A549 (cell line): ENCODE measurements around the gene MAP3K1. TPM values are rescaled to one million over a fixed set of nuclear protein-coding genes. Genes with fewer than 3 reads are reported as not detected.

Experiments used
- ATAC-seq, 2 experiments: fragments of 200-7000 bp in 1 of 2; fragments of >200 bp in 1 of 2; cut with Nextera tagmentation in 1 of 2; cut with Tn5 transposase in 1 of 2; 3 replicates each; pipeline versions ENCODE4 v1.8.0 to v1.9.1; 2018 to 2020; ENCODE audit warnings: mild to moderate bottlenecking in 1 of 2, moderate library complexity in 1 of 2
- CTCF ChIA-PET: fragments of 300-600 bp; sonication (Branson Sonifier 250); formaldehyde crosslinking; extraction: SDS; loops from one replicate; lab custom pipeline; 2021; ENCODE audit warnings: antibody characterized with exemption, inconsistent platforms; lab: Yijun Ruan, JAX
- POLR2A ChIA-PET: fragments of 350-600 bp; formaldehyde crosslinking; extraction: SDS; loops from one replicate; lab custom pipeline; 2021; ENCODE audit warnings: antibody characterized with exemption, inconsistent platforms; lab: Yijun Ruan, JAX
- DNase-seq, 2 experiments: peaks; one replicate each; pipeline versions ENCODE4 v3.0.0 to v3.0.0-alpha.2; 2011 to 2016; ENCODE audit warnings: low read depth in 1 of 2, low spot score in 1 of 2
- FAIRE-seq: peaks from 2 replicates; lab custom pipeline; 2011; peaks lifted over from hg19 to GRCh38; lab: Jason Lieb, UNC
- H3K27ac ChIP-seq, 2 experiments: fragments of >200 bp; sonication (Bioruptor Twin); formaldehyde crosslinking; 3 replicates each; pipeline ENCODE4 v1.5.1; 2016 to 2017
- H3K4me1 ChIP-seq: fragments of >200 bp; sonication (Bioruptor Twin); formaldehyde crosslinking; 3 replicates; pipeline ENCODE4 v1.6.1; 2016
- H3K4me2 ChIP-seq: fragments of >200 bp; sonication (Bioruptor Twin); formaldehyde crosslinking; 3 replicates; pipeline ENCODE4 v1.6.1; 2016
- H3K4me3 ChIP-seq: fragments of >200 bp; sonication (Bioruptor Twin); formaldehyde crosslinking; 3 replicates; pipeline ENCODE4 v1.5.1; 2016
- H3K9me3 ChIP-seq: fragments of >200 bp; sonication (Bioruptor Twin); formaldehyde crosslinking; 3 replicates; pipeline ENCODE4 v1.6.1; 2016
- CHD2 ChIP-seq: fragments of 150-350 bp; IDR thresholded peaks from 2 replicates; pipeline ENCODE4 v1.6.1; 2014; ENCODE audit warnings: low read length; ENCODE audit not compliant: partially characterized antibody
- EP300 ChIP-seq, 2 experiments: fragments of >200 bp; sonication (Bioruptor Twin); formaldehyde crosslinking; IDR thresholded peaks; 2 replicates in 1 of 2; 3 replicates in 1 of 2; pipeline ENCODE4 v1.6.1; 2016 to 2017
- GATA3 ChIP-seq: IDR thresholded peaks from 2 replicates; pipeline ENCODE4 v1.6.1; 2012; ENCODE audit warnings: borderline replicate concordance
- HEYL ChIP-seq: fragments of 250-450 bp; sonication (Bioruptor Pico); IDR thresholded peaks from 2 replicates; pipeline ENCODE4 v1.8.0; 2021; ENCODE audit warnings: mild to moderate bottlenecking, moderate library complexity
- HOXA7 ChIP-seq: fragments of 250-450 bp; sonication (Bioruptor Pico); IDR thresholded peaks from 2 replicates; pipeline ENCODE4 v1.5.0; 2020; ENCODE audit warnings: mild to moderate bottlenecking, moderate library complexity
- HOXB13 ChIP-seq: fragments of 250-450 bp; sonication (Bioruptor Pico); IDR thresholded peaks from 2 replicates; pipeline ENCODE4 v1.5.0; 2020; ENCODE audit warnings: low read depth, mild to moderate bottlenecking, moderate library complexity
- HOXB5 ChIP-seq: fragments of 250-450 bp; sonication (Bioruptor Pico); IDR thresholded peaks from 2 replicates; pipeline ENCODE4 v1.5.0; 2020; ENCODE audit warnings: mild to moderate bottlenecking, moderate library complexity
- KDM5A ChIP-seq: fragments of 200-600 bp; sonication (generic); IDR thresholded peaks from 2 replicates; pipeline ENCODE4 v1.6.1; 2016; ENCODE audit warnings: antibody characterized with exemption, mild to moderate bottlenecking
- POLR2AphosphoS2 ChIP-seq: conservative IDR thresholded peaks from 2 replicates; pipeline ENCODE4 v1.6.1; 2012; ENCODE audit warnings: low read length, improper control_type of control experiment, inconsistent platforms
- RARB ChIP-seq: fragments of 250-450 bp; sonication (Bioruptor Pico); IDR thresholded peaks from 2 replicates; pipeline ENCODE4 v1.8.0; 2021; ENCODE audit warnings: mild to moderate bottlenecking, moderate library complexity
- RNF2 ChIP-seq: fragments of 200-600 bp; sonication (generic); IDR thresholded peaks from 2 replicates; pipeline ENCODE4 v1.6.1; 2016; ENCODE audit warnings: low read depth, mild to moderate bottlenecking, antibody characterized with exemption, moderate library complexity, borderline replicate concordance
- SREBF2 ChIP-seq: fragments of 450-650 bp; IDR thresholded peaks from 2 replicates; pipeline ENCODE4 v1.6.1; 2014; ENCODE audit warnings: mild to moderate bottlenecking, moderate library complexity
- TP53 ChIP-seq: fragments of 250-450 bp; sonication (Bioruptor Pico); IDR thresholded peaks from 2 replicates; pipeline ENCODE4 v1.5.0; 2021; ENCODE audit warnings: mild to moderate bottlenecking, moderate library complexity
- ZNF302 ChIP-seq: fragments of 250-450 bp; sonication (Bioruptor Pico); IDR thresholded peaks from 2 replicates; pipeline ENCODE4 v1.9.0; 2021; ENCODE audit warnings: inconsistent platforms, mild to moderate bottlenecking, moderate library complexity
- WGBS: methylation state at CpG from one replicate; pipeline ENCODE4 v1.1.6; 2017; ENCODE audit errors: missing lambda C conversion rate; 5-methylcytosine and 5-hydroxymethylcytosine counted together
- polyA plus RNA-seq, 4 experiments: library from polyadenylated mRNA; depleted of rRNA in 3 of 4; stranded (reverse); fragments of >200 nt; fragmentation: RNase III in 1 of 4; extraction: RNeasy Plus Mini Kit Qiagen cat#74134 plus additional on column Dnase treatment in 1 of 4; gene quantifications; 2 replicates in 3 of 4; 3 replicates in 1 of 4; pipeline ENCODE4 v1.2.3, GENCODE V29; 2011 to 2017
- TF ChIP-seq, protein P1 (sequence below): fragments of 250-450 bp; sonication (Bioruptor Pico); IDR thresholded peaks from 2 replicates; pipeline ENCODE4 v1.5.0; 2020; ENCODE audit warnings: low read depth, mild to moderate bottlenecking, moderate library complexity
- TF ChIP-seq, protein P2 (sequence below): fragments of 250-450 bp; sonication (Bioruptor Pico); IDR thresholded peaks from 2 replicates; pipeline ENCODE4 v1.5.0; 2021; ENCODE audit warnings: mild to moderate bottlenecking, moderate library complexity, borderline replicate concordance
- TF ChIP-seq, protein P3 (sequence below): fragments of 150-350 bp; IDR thresholded peaks from 2 replicates; pipeline ENCODE4 v1.6.1; 2014; ENCODE audit warnings: low read depth, mild to moderate bottlenecking, low read length
- TF ChIP-seq, protein P4 (sequence below): IDR thresholded peaks from 2 replicates; pipeline ENCODE4 v1.6.1; 2012
- TF ChIP-seq, protein P5 (sequence below): fragments of >200 bp; sonication (Bioruptor Twin); formaldehyde crosslinking; IDR thresholded peaks from 3 replicates; pipeline ENCODE4 v1.6.1; 2016
- TF ChIP-seq, protein P6 (sequence below): fragments of >200 bp; sonication (Bioruptor Twin); formaldehyde crosslinking; IDR thresholded peaks from 3 replicates; pipeline ENCODE4 v1.5.1; 2016

MAP3K1 gene
- polyA plus RNA-seq, 2 of the 4 experiments (the other 2 are of a cell fraction) = 1.9 to 5.1 TPM

DNA sequence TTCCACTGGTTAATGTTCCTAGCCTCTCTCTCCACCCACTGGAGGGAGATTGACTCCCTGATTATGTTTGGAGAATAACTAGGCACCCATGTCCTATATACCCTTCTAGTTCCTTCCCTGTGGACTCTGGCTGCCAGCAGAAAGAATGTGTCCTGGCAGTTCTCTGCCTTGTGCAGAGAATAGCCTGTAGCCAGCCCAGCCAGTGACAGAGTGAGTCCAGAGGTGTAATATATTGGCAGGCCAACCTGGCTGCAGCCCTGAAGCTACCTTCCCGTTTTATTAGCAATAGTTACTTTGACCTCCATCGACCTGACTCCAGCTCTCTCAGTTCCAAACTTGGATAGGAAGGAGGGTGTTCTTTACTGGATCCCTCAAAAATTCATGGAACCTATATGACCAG, 102.2 kb downstream of the MAP3K1 start:
- ATAC-seq = peak; percentile 13 to 56; a peak in 4 of 6 replicates
- DNase-seq = no peak
- Histone ChIP-seq H3K9me3 (no peaks in the 10 kb centered on the region), H3K4me3 (no peak overlapping the region), H3K4me1 (no peaks in the 10 kb centered on the region), H3K4me2 (no peak overlapping the region), H3K27ac (no peak overlapping the region)
- no peak for FAIRE-seq
- no peak for TF ChIP-seq SREBF2
- TF ChIP-seq HEYL (CRISPR knock-in tag) = no peak
- no peak for TF ChIP-seq HOXA7
- no peak for TF ChIP-seq POLR2AphosphoS2
- no peak for TF ChIP-seq HOXB5 (CRISPR knock-in tag)
- no peak for TF ChIP-seq RNF2
- no peak for TF ChIP-seq ZNF302 (CRISPR knock-in tag)
- TF ChIP-seq EP300 (IDR thresholded peaks at IDR 0.05) = no peak
- TF ChIP-seq GATA3 = no peak
- TF ChIP-seq TP53 = no peak
- TF ChIP-seq, protein P1, sequence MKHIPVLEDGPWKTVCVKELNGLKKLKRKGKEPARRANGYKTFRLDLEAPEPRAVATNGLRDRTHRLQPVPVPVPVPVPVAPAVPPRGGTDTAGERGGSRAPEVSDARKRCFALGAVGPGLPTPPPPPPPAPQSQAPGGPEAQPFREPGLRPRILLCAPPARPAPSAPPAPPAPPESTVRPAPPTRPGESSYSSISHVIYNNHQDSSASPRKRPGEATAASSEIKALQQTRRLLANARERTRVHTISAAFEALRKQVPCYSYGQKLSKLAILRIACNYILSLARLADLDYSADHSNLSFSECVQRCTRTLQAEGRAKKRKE (CRISPR knock-in tag) = no peak
- no peak for TF ChIP-seq RARB (CRISPR knock-in tag)
- TF ChIP-seq, protein P2, sequence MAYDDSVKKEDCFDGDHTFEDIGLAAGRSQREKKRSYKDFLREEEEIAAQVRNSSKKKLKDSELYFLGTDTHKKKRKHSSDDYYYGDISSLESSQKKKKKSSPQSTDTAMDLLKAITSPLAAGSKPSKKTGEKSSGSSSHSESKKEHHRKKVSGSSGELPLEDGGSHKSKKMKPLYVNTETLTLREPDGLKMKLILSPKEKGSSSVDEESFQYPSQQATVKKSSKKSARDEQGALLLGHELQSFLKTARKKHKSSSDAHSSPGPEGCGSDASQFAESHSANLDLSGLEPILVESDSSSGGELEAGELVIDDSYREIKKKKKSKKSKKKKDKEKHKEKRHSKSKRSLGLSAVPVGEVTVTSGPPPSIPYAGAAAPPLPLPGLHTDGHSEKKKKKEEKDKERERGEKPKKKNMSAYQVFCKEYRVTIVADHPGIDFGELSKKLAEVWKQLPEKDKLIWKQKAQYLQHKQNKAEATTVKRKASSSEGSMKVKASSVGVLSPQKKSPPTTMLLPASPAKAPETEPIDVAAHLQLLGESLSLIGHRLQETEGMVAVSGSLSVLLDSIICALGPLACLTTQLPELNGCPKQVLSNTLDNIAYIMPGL = no peak
- TF ChIP-seq, protein P3, sequence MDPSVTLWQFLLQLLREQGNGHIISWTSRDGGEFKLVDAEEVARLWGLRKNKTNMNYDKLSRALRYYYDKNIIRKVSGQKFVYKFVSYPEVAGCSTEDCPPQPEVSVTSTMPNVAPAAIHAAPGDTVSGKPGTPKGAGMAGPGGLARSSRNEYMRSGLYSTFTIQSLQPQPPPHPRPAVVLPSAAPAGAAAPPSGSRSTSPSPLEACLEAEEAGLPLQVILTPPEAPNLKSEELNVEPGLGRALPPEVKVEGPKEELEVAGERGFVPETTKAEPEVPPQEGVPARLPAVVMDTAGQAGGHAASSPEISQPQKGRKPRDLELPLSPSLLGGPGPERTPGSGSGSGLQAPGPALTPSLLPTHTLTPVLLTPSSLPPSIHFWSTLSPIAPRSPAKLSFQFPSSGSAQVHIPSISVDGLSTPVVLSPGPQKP = no peak
- TF ChIP-seq, protein P4, sequence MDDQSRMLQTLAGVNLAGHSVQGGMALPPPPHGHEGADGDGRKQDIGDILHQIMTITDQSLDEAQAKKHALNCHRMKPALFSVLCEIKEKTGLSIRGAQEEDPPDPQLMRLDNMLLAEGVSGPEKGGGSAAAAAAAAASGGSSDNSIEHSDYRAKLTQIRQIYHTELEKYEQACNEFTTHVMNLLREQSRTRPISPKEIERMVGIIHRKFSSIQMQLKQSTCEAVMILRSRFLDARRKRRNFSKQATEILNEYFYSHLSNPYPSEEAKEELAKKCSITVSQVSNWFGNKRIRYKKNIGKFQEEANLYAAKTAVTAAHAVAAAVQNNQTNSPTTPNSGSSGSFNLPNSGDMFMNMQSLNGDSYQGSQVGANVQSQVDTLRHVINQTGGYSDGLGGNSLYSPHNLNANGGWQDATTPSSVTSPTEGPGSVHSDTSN = no peak
- TF ChIP-seq CHD2 = no peak
- TF ChIP-seq, protein P5, sequence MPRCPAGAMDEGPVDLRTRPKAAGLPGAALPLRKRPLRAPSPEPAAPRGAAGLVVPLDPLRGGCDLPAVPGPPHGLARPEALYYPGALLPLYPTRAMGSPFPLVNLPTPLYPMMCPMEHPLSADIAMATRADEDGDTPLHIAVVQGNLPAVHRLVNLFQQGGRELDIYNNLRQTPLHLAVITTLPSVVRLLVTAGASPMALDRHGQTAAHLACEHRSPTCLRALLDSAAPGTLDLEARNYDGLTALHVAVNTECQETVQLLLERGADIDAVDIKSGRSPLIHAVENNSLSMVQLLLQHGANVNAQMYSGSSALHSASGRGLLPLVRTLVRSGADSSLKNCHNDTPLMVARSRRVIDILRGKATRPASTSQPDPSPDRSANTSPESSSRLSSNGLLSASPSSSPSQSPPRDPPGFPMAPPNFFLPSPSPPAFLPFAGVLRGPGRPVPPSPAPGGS = no peak
- TF ChIP-seq, protein P6, sequence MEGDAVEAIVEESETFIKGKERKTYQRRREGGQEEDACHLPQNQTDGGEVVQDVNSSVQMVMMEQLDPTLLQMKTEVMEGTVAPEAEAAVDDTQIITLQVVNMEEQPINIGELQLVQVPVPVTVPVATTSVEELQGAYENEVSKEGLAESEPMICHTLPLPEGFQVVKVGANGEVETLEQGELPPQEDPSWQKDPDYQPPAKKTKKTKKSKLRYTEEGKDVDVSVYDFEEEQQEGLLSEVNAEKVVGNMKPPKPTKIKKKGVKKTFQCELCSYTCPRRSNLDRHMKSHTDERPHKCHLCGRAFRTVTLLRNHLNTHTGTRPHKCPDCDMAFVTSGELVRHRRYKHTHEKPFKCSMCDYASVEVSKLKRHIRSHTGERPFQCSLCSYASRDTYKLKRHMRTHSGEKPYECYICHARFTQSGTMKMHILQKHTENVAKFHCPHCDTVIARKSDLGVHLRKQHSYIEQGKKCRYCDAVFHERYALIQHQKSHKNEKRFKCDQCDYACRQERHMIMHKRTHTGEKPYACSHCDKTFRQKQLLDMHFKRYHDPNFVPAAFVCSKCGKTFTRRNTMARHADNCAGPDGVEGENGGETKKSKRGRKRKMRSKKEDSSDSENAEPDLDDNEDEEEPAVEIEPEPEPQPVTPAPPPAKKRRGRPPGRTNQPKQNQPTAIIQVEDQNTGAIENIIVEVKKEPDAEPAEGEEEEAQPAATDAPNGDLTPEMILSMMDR = no peak
- no peak for TF ChIP-seq KDM5A
- no peak for TF ChIP-seq HOXB13 (CRISPR knock-in tag)
- CTCF ChIA-PET = interaction anchor here (0.8 to 2.2 kb wide), 8 partner anchors 8 to 222 kb away, joined by 3 to 9 read pairs (median 3); partner anchors contain the start of gene SETD9
- POLR2A ChIA-PET = interaction anchor here (1.9 kb wide), 1 partner anchor 8 kb away, joined by 14 read pairs; the partner anchor contains the start of gene SETD9
- 65% methylated on average over 2 of the region's 2 CpGs for WGBS
